SK-N-SH (cell line): Measurements from ENCODE around the gene LRRK2.

ENCODE experiments used
- CTCF ChIP-seq: fragments of 200-600 bp; sonication (generic); IDR thresholded peaks from 2 replicates; pipeline ENCODE4 v1.6.1; 2017; ENCODE audit warnings: antibody characterized with exemption, mild to moderate bottlenecking, moderate library complexity
- ELF1 ChIP-seq: IDR thresholded peaks from 2 replicates; pipeline ENCODE4 v1.4.0; 2012
- SMC3 ChIP-seq: IDR thresholded peaks from 2 replicates; pipeline ENCODE4 v1.6.1; 2012; ENCODE audit warnings: low read depth, low read length, improper control_type of control experiment
- TCF12 ChIP-seq: IDR thresholded peaks from 2 replicates; pipeline ENCODE4 v1.4.0; 2012
- YY1 ChIP-seq: IDR thresholded peaks from 2 replicates; pipeline ENCODE4 v1.4.0; 2012; ENCODE audit warnings: low read depth, mild to moderate bottlenecking
- ZBTB33 ChIP-seq: IDR thresholded peaks from 2 replicates; pipeline ENCODE4 v1.4.0; 2012; ENCODE audit warnings: low read depth, borderline replicate concordance
- TF ChIP-seq, protein P1 (sequence below): IDR thresholded peaks from 2 replicates; pipeline ENCODE4 v1.6.1; 2012; ENCODE audit warnings: mild to moderate bottlenecking, low read depth, low read length, moderate library complexity
- TF ChIP-seq, protein P2 (sequence below): IDR thresholded peaks from 2 replicates; pipeline ENCODE4 v1.4.0; 2012; ENCODE audit warnings: low read depth

DNA sequence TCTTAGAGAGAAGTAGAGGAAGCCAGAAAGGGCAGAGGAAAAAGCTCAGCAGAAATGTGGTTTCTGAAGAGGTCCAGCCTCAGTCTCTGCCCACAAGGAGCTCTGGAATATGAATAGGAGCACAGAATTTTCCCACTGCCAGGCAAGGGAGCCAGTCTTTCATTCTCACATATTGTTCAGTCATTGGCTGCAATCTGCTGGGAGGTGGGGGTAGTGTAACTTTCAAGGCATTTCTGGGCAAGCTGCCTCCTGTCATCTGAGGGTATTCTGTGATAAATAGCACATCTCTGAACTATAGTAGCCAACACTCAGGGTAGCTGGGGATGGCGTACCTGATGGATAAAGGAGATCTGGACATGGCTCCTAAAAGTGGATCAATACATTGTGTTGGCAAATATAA lies 127.2 kb downstream of the LRRK2 start:
- TF ChIP-seq, protein P1, sequence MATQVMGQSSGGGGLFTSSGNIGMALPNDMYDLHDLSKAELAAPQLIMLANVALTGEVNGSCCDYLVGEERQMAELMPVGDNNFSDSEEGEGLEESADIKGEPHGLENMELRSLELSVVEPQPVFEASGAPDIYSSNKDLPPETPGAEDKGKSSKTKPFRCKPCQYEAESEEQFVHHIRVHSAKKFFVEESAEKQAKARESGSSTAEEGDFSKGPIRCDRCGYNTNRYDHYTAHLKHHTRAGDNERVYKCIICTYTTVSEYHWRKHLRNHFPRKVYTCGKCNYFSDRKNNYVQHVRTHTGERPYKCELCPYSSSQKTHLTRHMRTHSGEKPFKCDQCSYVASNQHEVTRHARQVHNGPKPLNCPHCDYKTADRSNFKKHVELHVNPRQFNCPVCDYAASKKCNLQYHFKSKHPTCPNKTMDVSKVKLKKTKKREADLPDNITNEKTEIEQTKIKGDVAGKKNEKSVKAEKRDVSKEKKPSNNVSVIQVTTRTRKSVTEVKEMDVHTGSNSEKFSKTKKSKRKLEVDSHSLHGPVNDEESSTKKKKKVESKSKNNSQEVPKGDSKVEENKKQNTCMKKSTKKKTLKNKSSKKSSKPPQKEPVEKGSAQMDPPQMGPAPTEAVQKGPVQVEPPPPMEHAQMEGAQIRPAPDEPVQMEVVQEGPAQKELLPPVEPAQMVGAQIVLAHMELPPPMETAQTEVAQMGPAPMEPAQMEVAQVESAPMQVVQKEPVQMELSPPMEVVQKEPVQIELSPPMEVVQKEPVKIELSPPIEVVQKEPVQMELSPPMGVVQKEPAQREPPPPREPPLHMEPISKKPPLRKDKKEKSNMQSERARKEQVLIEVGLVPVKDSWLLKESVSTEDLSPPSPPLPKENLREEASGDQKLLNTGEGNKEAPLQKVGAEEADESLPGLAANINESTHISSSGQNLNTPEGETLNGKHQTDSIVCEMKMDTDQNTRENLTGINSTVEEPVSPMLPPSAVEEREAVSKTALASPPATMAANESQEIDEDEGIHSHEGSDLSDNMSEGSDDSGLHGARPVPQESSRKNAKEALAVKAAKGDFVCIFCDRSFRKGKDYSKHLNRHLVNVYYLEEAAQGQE, result no peak
- TF ChIP-seq SMC3 (no peak), CTCF (no peak), ELF1 (no peak), ZBTB33 (no peak), YY1 (no peak), TCF12 (no peak)
- TF ChIP-seq, protein P2, sequence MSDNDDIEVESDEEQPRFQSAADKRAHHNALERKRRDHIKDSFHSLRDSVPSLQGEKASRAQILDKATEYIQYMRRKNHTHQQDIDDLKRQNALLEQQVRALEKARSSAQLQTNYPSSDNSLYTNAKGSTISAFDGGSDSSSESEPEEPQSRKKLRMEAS, result no peak
